Endothelial cell of umbilical vein (primary cell): ENCODE results near the gene SCLY. TPM values are rescaled to one million over a fixed set of nuclear protein-coding genes. Genes with fewer than 3 reads are reported as not detected.

Experiments
- BruUV-seq: library from RNA; stranded (reverse); fragments of 400-500 nt; replicated peaks from 2 replicates; lab custom pipeline; 2021; lab: Mats Ljungman, UMichigan
- CTCF ChIA-PET: fragments of 300-600, 350-600 bp; sonication (Branson Sonifier 250); formaldehyde crosslinking; loops from one replicate; lab custom pipeline; 2021; ENCODE audit warnings: antibody characterized with exemption, inconsistent platforms; lab: Charles Lee
- POLR2A ChIA-PET: fragments of 300-600, 350-600 bp; sonication (Branson Sonifier 250); formaldehyde crosslinking; loops from one replicate; lab custom pipeline; 2021; ENCODE audit warnings: antibody characterized with exemption, inconsistent platforms; lab: Charles Lee
- DNase-seq: peaks from one replicate; pipeline ENCODE4 v3.0.0-alpha.2; 2011; ENCODE audit warnings: low read depth, low spot score
- FAIRE-seq: peaks from 2 replicates; lab custom pipeline; 2011; peaks lifted over from hg19 to GRCh38; lab: Jason Lieb, UNC
- H2AFZ ChIP-seq: 2 replicates; pipeline ENCODE4 v1.6.0; 2012; ENCODE audit warnings: low read depth, low read length, control low read depth, inconsistent platforms
- H3K27ac ChIP-seq: 2 replicates; pipeline ENCODE4 v1.5.1; 2011; ENCODE audit warnings: low read depth, mild to moderate bottlenecking, control low read depth, low read length, moderate library complexity; ENCODE audit not compliant: insufficient read depth
- H3K27me3 ChIP-seq, 2 experiments: 2 replicates each; pipeline versions ENCODE4 v1.6.0 to v1.6.1; 2011; ENCODE audit warnings: low read length in 2 of 2, mixed read lengths in 1 of 2; ENCODE audit not compliant: control insufficient read depth in 2 of 2, insufficient read depth in 2 of 2
- H3K36me3 ChIP-seq, 2 experiments: 2 replicates in 1 of 2; 3 replicates in 1 of 2; pipeline ENCODE4 v1.5.1; 2011; ENCODE audit warnings: low read length in 2 of 2, mild to moderate bottlenecking in 1 of 2, moderate library complexity in 1 of 2; ENCODE audit not compliant: control insufficient read depth in 2 of 2, insufficient read depth in 2 of 2; ENCODE audit errors: extremely low read depth in 1 of 2
- H3K4me1 ChIP-seq: 3 replicates; pipeline ENCODE4 v1.5.1; 2011; ENCODE audit warnings: mild to moderate bottlenecking, low read length; ENCODE audit not compliant: control insufficient read depth, insufficient read depth; ENCODE audit errors: extremely low read depth
- H3K4me2 ChIP-seq: 2 replicates; pipeline ENCODE4 v1.6.1; 2011; ENCODE audit warnings: low read length, control low read depth, mixed read lengths; ENCODE audit not compliant: insufficient read depth
- H3K4me3 ChIP-seq, 3 experiments: fragments of 200-600 bp in 1 of 3; sonication (generic), shearing (Covaris generic) in 1 of 3; replicated peaks in 1 of 3; 2 replicates each; pipeline ENCODE4 v1.5.1; 2011 to 2016; ENCODE audit warnings: control low read depth in 3 of 3, low read length in 3 of 3, mild to moderate bottlenecking in 2 of 3, inconsistent platforms in 1 of 3, low read depth in 1 of 3, moderate library complexity in 1 of 3; ENCODE audit not compliant: insufficient read depth in 1 of 3
- H3K79me2 ChIP-seq: 2 replicates; pipeline ENCODE4 v1.6.0; 2012; ENCODE audit warnings: low read length, inconsistent platforms; ENCODE audit not compliant: control insufficient read depth, insufficient read depth
- H3K9ac ChIP-seq: replicated peaks from 2 replicates; pipeline ENCODE3; 2011; ENCODE audit warnings: low read length, control low read depth; ENCODE audit not compliant: insufficient read depth; ENCODE audit errors: extremely low read depth
- H3K9me1 ChIP-seq: replicated peaks from 3 replicates; pipeline ENCODE4 v1.6.0; 2011; ENCODE audit warnings: mild to moderate bottlenecking, low read length; ENCODE audit not compliant: control insufficient read depth, insufficient read depth; ENCODE audit errors: extremely low read depth
- H3K9me3 ChIP-seq: replicated peaks from 2 replicates; pipeline ENCODE4 v1.5.1; 2012; ENCODE audit warnings: low read length, inconsistent platforms; ENCODE audit not compliant: control insufficient read depth, insufficient read depth
- H4K20me1 ChIP-seq: replicated peaks from 2 replicates; pipeline ENCODE3; 2011; ENCODE audit warnings: mild to moderate bottlenecking, low read length; ENCODE audit not compliant: control insufficient read depth, insufficient read depth; ENCODE audit errors: extremely low read depth
- CTCF ChIP-seq, 2 donors: IDR thresholded peaks; 1 replicate in 1 of 2; 2 replicates in 1 of 2; pipeline ENCODE4 v1.5.1; 2011; ENCODE audit warnings: low read length in 2 of 2, mild to moderate bottlenecking in 2 of 2, moderate library complexity in 2 of 2, control low read depth in 1 of 2, inconsistent platforms in 1 of 2, low read depth in 1 of 2; ENCODE audit not compliant: insufficient read depth in 1 of 2; ENCODE audit errors: extremely low read depth in 1 of 2
- EZH2 ChIP-seq: IDR thresholded peaks from 2 replicates; pipeline ENCODE4 v1.6.1; 2012; ENCODE audit warnings: borderline replicate concordance, low read depth, mild to moderate bottlenecking, moderate library complexity, low read length, inconsistent platforms; ENCODE audit not compliant: severe bottlenecking
- FOS ChIP-seq: IDR thresholded peaks from 2 replicates; pipeline ENCODE4 v1.6.1; 2011; ENCODE audit warnings: mild to moderate bottlenecking, low read length, moderate library complexity, borderline replicate concordance; ENCODE audit not compliant: insufficient read depth
- GATA2 ChIP-seq: IDR thresholded peaks from 2 replicates; pipeline ENCODE4 v1.7.0; 2011; ENCODE audit warnings: low read depth, mild to moderate bottlenecking, moderate library complexity, mixed read lengths, low read length; ENCODE audit not compliant: insufficient read length, insufficient read depth
- JUN ChIP-seq: IDR thresholded peaks from 2 replicates; pipeline ENCODE4 v1.6.1; 2011; ENCODE audit warnings: borderline replicate concordance, low read depth; ENCODE audit not compliant: insufficient read length, insufficient read depth
- MAX ChIP-seq: IDR thresholded peaks from 2 replicates; pipeline ENCODE4 v1.6.1; 2011; ENCODE audit not compliant: insufficient read depth, insufficient read length
- MYC ChIP-seq: IDR thresholded peaks from one replicate; pipeline ENCODE4 v1.6.1; 2011; ENCODE audit warnings: mild to moderate bottlenecking, low read depth, low read length
- POLR2A ChIP-seq: IDR thresholded peaks from 2 replicates; pipeline ENCODE4 v1.6.1; 2012; ENCODE audit warnings: low read depth, mild to moderate bottlenecking, control low read depth, low read length
- POLR2AphosphoS5 ChIP-seq: IDR thresholded peaks from 2 replicates; pipeline ENCODE4 v1.6.1; 2012; ENCODE audit warnings: low read depth, mild to moderate bottlenecking, control low read depth, low read length, moderate library complexity; ENCODE audit not compliant: insufficient read depth
- dilution Hi-C: fragments of 300-500 bp; cut with MboI; formaldehyde crosslinking; loops from one replicate; pipeline ENCODE4 v1.15.0; 2019; ENCODE audit warnings: low sequenced_read_pairs; ENCODE audit not compliant: extremely low pct_ligation_motif_present
- intact Hi-C: fragments of 100-400 bp; cut with micrococcal nuclease; formaldehyde crosslinking; loops from one replicate; pipeline ENCODE4 v1.10.0; 2022
- polyA plus RNA-seq, 4 experiments: library from polyadenylated mRNA; depleted of rRNA in 3 of 4; stranded (reverse) in 3 of 4; unstranded in 1 of 4; fragments of >200 nt; gene quantifications; 2 replicates each; pipeline versions ENCODE4 v1.2.1 to v1.2.3, GENCODE V29; 2011 to 2012; ENCODE audit warnings: missing spikeins in 1 of 4
- total RNA-seq: library from RNA; stranded (reverse); gene quantifications from 2 replicates; pipeline ENCODE4 v1.2.3, GENCODE V29; 2021

Gene SCLY
- total and polyA plus RNA-seq, 2 donors (not counting 3 experiments of a cell fraction or from before 2014, with no cell fraction given) = 22.6 to 32.7 TPM

GRCh38 chr2:238105506-238106338, 44.9 kb downstream of the SCLY start:
- H3K4me2 ChIP-seq = no peak overlapping the region
- dilution Hi-C loops = no loop called here
- H3K27me3 ChIP-seq = no peaks in the 10 kb centered on the region
- no peaks in the 10 kb centered on the region for H3K4me1 ChIP-seq
- no peaks in the 10 kb centered on the region for H3K79me2 ChIP-seq
- ChIA-PET POLR2A (no interaction called here), CTCF (interaction anchor here (1.5 to 1.9 kb wide), 2 partner anchors 157 to 247 kb away, joined by 4 to 5 read pairs; no protein-coding TSS in a partner anchor)
- H3K9me1 ChIP-seq = no peaks in the 10 kb centered on the region
- no peak overlapping the region for H3K9ac ChIP-seq
- no peaks in the 10 kb centered on the region for H4K20me1 ChIP-seq
- intact Hi-C loops = loop anchor here (10.0 kb wide), 1 partner anchor 181 kb away; no protein-coding TSS in a partner anchor
- H3K27ac ChIP-seq = no peak overlapping the region
- no peak for FAIRE-seq
- H3K9me3 ChIP-seq = no peaks in the 10 kb centered on the region
- BruUV-seq = no TSS peak
- H3K36me3 ChIP-seq = no peaks in the 10 kb centered on the region
- TF ChIP-seq GATA2 (no peak), JUN (no peak), POLR2AphosphoS5 (no peak), EZH2 (no peak), MYC (no peak), FOS (no peak), MAX (no peak), POLR2A (no peak), CTCF (IDR thresholded peaks at IDR 0.05; ENCODE audit: extremely low read depth in 1 of 2, insufficient read depth in 1 of 2, low read depth in 1 of 2, low read length in 2 of 2) (no peak)
- H3K4me3 ChIP-seq = no peak overlapping the region
- H2AFZ ChIP-seq = no peak overlapping the region
- no peak for DNase-seq
